Left ventricle myocardium inferior (tissue), 1 donor: Measurements from ENCODE around the gene EIF3L. TPM values are rescaled to one million over a fixed set of nuclear protein-coding genes. Genes with fewer than 3 reads are reported as not detected.

Source experiments
- DNase-seq: peaks from one replicate; pipeline ENCODE4 v3.0.0-alpha.2; 2020
- H3K27ac ChIP-seq: fragments of 200-600 bp; replicated peaks from 2 replicates; pipeline ENCODE4 v1.8.0; 2021
- H3K27me3 ChIP-seq: fragments of 200-600 bp; 2 replicates; pipeline ENCODE4 v1.8.0; 2021; ENCODE audit warnings: low read depth
- H3K36me3 ChIP-seq: fragments of 200-600 bp; 2 replicates; pipeline ENCODE4 v1.8.0; 2021
- H3K4me1 ChIP-seq: fragments of 200-600 bp; 2 replicates; pipeline ENCODE4 v1.8.0; 2021
- H3K4me3 ChIP-seq: fragments of 200-600 bp; 2 replicates; pipeline ENCODE4 v1.8.0; 2021; ENCODE audit warnings: mild to moderate bottlenecking, moderate library complexity
- H3K9me3 ChIP-seq: fragments of 200-600 bp; replicated peaks from 2 replicates; pipeline ENCODE4 v1.8.0; 2021
- CTCF ChIP-seq: fragments of 200-600 bp; IDR thresholded peaks from 2 replicates; pipeline ENCODE4 v1.8.0; 2021; ENCODE audit warnings: antibody characterized with exemption, mild to moderate bottlenecking, borderline replicate concordance
- intact Hi-C: fragments of 100-400 bp; cut with micrococcal nuclease; formaldehyde crosslinking; loops from one replicate; pipeline ENCODE4 v1.11.0; 2022
- total RNA-seq: library from RNA; stranded (reverse); fragmentation: NEBNext Ultra II Directional; extraction: Animal tissue kit (Norgen Biotek cat#: 25700); gene quantifications from one replicate; pipeline ENCODE4 v1.2.1, GENCODE V29; 2021
- donor health status: DM: no; HTN: yes; CAD: no; lungs with severe emphysema.

The EIF3L gene
- total RNA-seq, 1 donor from 2014 or later: 379 TPM

- TF ChIP-seq CTCF: no peak
- Histone ChIP-seq H3K27ac (no peak overlapping the region), H3K27me3 (no peaks in the 10 kb centered on the region), H3K4me1 (peaks cover 61% of the 10 kb centered on the region), H3K9me3 (no peaks in the 10 kb centered on the region), H3K4me3 (peak overlapping the region; percentile 79), H3K36me3 (no peaks in the 10 kb centered on the region)
- DNase-seq: no peak
- intact Hi-C loops: no loop called here
These were observed 45.4 kb upstream of the EIF3L start for GRCh38 chr22:37803639-37804351.

GRCh38 chr22:37804352-37804880, 44.8 kb upstream of the EIF3L start:
- no peaks in the 10 kb centered on the region for H3K27me3 ChIP-seq
- H3K9me3 ChIP-seq: no peaks in the 10 kb centered on the region
- H3K27ac ChIP-seq: peak overlapping the region; percentile 93
- no peaks in the 10 kb centered on the region for H3K36me3 ChIP-seq
- H3K4me3 ChIP-seq: peak overlapping the region; percentile 79
- no peak for DNase-seq
- H3K4me1 ChIP-seq: peaks cover 64% of the 10 kb centered on the region
- intact Hi-C loops: no loop called here
- no peak for TF ChIP-seq CTCF

GRCh38 chr22:37804881-37805809, 44.1 kb upstream of the EIF3L start:
- peak overlapping the region; percentile 93 for H3K27ac ChIP-seq
- peak overlapping the region; percentile 79 for H3K4me3 ChIP-seq
- no peak for TF ChIP-seq CTCF
- H3K36me3 ChIP-seq: no peaks in the 10 kb centered on the region
- no peaks in the 10 kb centered on the region for H3K9me3 ChIP-seq
- peaks cover 64% of the 10 kb centered on the region for H3K4me1 ChIP-seq
- no peaks in the 10 kb centered on the region for H3K27me3 ChIP-seq
- peak; percentile 92 for DNase-seq
- intact Hi-C loops: no loop called here

- DNase-seq: no peak
- TF ChIP-seq CTCF: no peak
- Histone ChIP-seq H3K9me3 (no peaks in the 10 kb centered on the region), H3K27ac (peak overlapping the region; percentile 93), H3K4me3 (peak overlapping the region; percentile 79), H3K36me3 (no peaks in the 10 kb centered on the region), H3K4me1 (peaks cover 64% of the 10 kb centered on the region), H3K27me3 (no peaks in the 10 kb centered on the region)
- intact Hi-C loops: no loop called here
These were observed 43.4 kb upstream of the EIF3L start for GRCh38 chr22:37805810-37806277.

GRCh38 chr22:37806409-37807333, 42.5 kb upstream of the EIF3L start:
- Histone ChIP-seq H3K27me3 (no peaks in the 10 kb centered on the region), H3K27ac (peak overlapping the region; percentile 93), H3K4me3 (peak overlapping the region; percentile 79), H3K4me1 (peaks cover 64% of the 10 kb centered on the region), H3K36me3 (no peaks in the 10 kb centered on the region), H3K9me3 (no peaks in the 10 kb centered on the region)
- no peak for DNase-seq
- peak; percentile 7 for TF ChIP-seq CTCF
- intact Hi-C loops: no loop called here
